ENCODE measurements around the gene ETV3L.
"Not testable (repeated sequence)": the region's sequence is repeated elsewhere in the genome, so short reads cannot be mapped to it uniquely, and the experiment has no call there.

The ETV3L gene

DNA sequence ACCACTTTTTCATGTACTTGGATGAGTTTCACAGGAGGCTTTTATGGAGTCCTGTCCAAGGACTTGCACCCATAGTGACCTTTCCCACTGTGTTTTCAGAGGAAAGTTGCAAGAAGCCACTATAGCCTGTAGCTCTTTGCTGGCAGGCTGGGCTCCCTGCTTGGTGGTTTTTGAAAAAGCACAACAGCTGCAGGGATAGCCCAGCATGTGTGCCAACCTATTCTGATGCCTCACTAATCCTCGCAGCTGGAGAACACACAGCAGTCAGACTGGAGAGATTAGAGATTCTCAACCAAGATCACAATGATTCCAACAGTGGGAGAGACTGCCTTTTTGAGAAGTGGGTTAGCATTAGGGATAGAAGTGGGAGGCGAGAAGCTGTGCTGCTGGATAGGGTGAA, 30.0 kb downstream of the ETV3L start:
- DNase-seq: no peak

- not testable (repeated sequence) for DNase-seq
Observed at GRCh38 chr1:157059241-157059640, 40.4 kb downstream of the ETV3L start.

DNA sequence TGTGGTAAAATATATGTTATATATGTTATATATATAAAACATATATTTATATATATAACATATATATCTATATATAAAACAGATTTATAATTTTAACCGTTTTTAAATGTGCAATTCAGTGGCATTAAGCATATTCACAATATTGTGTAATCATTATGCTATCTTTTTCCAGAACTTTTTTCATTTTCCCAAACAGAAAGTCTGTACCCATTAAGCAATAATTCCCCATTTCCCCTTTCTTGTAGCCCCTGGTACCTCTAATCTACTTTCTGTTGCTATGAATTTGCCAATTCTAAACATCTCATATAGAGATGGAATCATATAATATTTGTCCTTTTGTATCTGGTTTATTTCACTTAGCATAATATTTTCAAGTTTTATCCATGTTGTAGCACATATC, 43.3 kb downstream of the ETV3L start:
- no peak for DNase-seq

DNA sequence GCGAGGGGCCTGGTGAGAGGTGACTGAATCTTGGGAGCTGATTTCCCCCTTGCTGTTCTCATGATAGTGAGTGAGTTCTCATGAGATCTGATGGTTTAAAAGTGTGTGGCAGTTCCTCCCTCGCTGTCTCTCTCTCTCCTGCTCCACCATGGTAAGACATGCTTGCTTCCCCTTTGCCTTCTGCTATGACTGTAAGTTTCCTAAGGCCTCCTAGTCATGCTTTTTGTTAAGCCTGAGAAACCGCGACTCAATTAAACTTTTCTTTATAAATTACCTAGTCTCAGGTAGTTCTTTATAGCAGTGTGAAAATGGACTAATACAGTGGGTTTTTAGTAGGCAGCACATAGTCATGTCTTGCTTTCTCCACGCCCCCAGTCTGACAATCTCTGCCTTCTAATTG, 43.9 kb downstream of the ETV3L start:
- DNase-seq: not testable (repeated sequence)

- DNase-seq: no peak
Observed at GRCh38 chr1:157050836-157051235, 48.8 kb downstream of the ETV3L start.

DNA sequence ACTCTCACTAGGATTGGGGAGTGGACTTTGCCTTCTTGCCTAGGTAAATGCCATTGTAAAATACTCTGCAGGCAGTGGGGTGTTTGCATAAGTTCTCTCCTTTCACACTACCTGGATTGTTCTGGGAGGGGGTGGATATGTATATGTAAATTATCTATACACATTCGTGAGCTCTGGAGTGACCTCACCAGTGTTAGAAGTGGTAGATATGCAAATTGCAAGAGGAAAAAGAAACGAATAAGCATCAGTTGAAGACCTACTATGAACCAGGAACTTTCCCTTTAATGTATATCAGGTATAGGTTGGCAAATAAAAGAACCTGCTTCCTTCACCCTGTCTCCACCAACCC, 52.6 kb downstream of the ETV3L start:
- no peak for DNase-seq

DNA sequence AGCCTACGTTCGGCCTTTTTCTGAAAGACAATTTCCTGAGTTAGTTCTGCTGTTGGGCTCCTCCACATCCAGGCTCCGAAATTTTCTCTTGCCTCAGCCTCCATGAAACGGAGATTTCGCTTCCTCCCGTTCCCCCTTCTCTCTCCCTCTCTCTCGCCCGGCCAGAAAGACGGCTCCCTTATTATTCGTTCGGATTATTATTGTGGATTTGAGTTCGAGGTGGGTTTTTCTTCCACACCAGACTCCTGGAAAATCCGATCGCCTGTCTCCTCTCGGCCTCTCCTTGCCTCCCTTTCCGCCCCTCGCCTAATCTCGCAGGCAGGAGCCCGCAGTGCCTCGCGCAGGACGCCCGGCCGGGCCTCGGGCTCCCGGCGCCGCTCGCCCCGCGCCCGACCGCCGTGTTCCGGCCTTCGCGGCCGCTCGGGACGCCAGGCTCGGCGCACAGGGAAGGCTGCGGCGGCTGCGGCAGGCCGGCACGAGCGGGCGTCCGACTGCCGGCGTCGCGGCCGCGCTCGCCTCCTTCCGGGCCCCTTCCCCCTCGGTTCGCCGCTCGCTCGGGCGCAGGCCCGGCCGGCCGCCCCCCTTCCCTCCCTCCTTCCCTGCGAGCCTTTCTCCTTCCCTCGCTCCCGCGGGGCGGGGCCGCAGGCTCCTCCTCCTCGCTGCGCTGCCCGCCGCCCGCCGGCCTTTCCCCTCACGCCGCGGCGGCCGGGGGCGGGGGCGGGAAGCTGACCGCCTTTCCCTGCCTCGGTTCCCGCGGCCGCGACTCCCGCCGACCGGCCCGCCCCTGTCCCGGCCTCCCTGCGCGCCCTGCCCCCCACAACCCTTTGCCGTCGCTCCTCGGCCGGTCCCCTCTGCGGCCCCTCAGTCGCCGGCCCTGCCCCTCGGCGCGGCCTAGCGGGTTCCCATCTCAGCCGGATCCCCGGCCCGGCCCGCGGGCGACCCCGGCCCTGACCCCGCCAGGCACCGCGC, 54.1 kb downstream of the ETV3L start, which contains the start of gene ARHGEF11:
TSS of gene ARHGEF11 (minus strand) at position 493 of the 969 bp plus-strand sequence. CDS start 1,412 bp downstream, outside the sequence.
- DNase-seq: peak; percentile 65

- DNase-seq: no peak
Observed at GRCh38 chr1:157044326-157044725, 55.3 kb downstream of the ETV3L start.

- DNase-seq: no peak
Observed at GRCh38 chr1:157043685-157044084, 55.9 kb downstream of the ETV3L start.

- DNase-seq: no peak
Observed at GRCh38 chr1:157042846-157043245, 56.8 kb downstream of the ETV3L start.
